Measurements from ENCODE around the gene KRT85.

Gene KRT85

DNA sequence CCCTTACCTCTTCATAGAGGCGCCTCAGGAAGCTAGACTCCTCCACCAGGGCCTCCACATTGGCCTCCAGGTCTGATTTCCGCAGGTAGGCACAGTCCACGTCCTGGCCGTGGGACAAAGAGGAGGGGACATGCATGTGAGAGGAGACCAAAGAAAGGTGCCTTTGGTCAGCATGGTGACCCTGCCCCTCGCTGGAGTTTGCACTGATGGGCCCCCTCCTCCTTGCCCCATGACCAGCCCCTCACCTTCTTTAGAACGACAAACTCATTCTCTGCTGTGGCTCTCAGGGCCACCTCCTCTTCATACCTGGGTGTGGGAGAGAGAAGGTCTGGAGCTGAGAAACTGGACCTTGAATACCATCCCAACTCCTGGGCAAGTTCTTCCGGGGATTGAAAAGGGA, 3.2 kb downstream of the KRT85 start:
- no peak for DNase-seq

DNA sequence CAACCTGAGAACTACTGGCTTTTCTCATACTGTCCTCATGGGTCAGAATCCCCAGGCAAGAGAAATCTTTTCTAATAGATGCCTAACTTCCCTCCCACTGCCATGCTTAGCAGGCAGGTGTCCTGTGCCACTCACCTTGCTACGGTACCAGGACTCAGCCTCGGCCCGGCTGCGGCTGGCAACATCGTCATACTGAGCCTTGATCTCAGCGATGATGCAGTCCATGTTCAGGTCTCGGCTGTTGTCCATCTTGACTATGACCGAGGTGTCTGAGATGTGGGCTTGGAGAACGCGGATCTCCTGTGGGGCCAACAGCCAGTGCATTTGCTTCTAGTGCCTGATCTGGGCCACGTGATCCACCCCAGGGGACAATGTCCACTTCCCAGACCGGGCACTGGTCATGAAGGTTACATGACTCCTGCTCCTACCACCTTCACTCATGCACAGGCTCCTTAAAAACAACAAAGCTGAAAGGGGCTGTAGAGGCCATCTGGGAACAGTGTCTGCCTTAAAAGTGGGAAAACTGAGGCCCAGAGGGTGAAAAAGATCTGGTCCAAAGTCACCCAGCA, 4.1 kb downstream of the KRT85 start:
- no peak for DNase-seq

DNA sequence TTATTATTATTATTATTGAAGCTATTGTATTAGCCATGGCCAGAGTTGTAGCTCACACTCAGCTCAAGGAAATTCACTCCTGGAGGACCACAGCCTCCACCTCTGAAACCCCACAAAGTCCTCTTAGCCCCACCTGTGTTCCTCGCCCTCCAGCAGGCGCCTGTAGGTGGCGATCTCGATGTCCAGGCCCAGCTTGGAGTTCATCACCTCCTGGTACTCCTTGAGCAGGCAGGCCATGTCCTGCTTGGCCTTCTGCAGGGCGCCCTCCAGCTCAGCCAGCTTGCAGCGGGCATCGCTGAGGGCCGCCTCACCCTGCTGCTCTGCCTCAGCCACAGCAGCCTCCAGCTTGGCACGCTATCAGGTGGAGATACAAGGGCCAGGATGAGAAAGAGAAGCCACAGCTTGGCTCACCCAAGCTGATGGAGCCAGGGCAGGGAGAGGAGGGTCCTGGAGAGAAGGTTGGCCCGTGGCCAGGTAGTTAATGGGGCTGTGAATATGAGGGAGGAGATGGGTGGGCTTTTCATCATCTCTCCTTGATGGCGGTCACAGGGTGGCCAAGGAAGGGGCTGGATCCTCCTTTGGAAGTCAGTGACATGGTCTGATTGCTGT, 5.1 kb downstream of the KRT85 start:
- peak; percentile 43 for DNase-seq

DNA sequence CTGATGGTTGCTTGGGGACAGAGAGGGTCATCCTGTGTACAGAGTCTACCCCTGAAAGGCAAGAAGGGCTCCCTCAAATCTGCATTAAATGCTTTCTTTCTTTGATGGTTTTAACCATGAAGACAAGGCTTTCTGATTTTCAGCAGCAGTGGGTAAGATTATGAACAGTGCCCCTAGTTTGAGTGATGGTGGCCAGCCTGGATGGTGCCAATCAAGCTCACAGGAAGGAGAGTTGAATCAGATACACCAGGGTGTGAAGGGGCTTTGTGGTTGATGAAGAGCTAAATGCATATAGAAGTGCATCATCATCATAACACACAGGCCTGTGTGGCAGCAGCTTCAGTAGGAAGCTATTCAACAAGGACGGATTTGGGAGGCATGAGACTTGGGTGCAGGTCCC, 5.7 kb downstream of the KRT85 start:
- no peak for DNase-seq

DNA sequence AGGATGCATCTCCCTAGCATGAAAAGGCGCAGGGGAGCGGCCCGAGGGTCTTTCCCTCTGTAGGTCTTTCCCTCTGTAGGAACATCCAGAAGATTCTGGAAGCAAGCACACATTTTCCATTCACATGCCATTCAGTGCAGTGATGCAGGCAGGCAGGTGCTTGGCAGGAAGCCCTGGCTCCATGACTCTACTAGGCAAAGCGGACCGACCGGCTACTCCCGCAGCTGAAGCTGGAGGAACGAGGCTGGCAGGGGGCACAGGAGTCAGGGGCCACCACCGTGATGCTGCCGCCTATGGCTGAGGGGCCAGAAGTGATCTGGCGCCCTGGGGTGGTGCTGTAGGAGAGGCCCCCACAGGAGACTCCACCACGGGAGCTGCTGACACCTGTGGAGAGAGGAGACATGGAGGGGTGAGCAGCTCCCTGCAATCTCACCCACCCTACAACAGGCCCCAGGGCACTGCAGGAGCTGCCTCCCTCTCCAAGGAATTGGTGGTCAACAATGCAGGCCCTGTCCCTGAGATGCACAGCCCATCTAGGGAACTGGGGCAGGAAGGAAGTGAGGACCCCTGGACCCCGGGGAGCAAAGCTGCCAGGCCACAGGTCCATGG, 6.5 kb downstream of the KRT85 start:
- DNase-seq: no peak

DNA sequence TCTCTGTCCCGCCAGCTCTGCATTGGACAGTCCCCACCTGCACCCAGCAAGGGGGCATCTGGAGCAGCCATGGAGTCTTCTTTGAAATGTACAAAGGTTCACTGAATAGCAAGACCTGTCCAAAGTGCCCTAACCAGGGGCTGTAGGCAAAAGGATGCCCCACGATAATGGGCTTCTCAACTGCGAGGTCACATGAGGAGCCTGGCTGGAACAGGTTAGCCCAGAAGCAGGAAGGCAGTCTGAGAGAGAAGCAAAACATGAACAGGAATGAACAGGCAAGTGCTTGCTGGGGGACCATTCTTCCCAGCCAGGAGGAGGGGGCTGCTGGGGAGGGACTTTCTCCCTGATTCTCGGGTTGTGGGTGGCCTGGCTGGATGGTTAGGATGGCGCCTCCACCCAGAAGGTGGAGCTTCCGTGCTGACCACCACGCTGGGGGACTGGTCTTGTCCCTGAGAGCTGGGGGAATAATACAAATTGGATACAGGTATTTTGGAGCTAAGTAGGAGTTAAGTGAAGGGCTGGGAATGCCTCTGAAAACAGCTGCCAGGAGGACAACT, 7.1 kb downstream of the KRT85 start:
- no peak for DNase-seq

DNA sequence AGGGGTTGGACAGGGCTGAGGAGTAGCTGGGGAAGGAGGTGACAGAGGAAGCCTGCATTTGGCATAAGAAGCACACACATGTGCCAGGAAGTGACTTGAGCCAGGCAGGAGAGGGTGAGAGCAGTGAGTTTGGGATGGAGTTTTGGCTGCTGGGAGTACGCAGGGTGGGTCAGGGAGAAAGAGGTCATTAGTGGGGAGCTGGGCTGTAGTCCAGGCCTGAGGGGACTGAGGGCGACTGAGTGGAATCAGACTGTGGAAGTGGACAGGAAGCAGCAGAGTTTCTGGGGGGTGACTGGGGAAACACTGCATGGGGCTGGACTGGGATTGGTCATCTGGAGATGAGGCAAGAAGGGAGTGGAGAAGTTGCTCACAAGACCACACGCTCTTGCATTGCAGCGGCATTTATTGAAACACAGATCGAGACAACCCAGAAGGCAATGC, 7.6 kb downstream of the KRT85 start:
- DNase-seq: no peak

DNA sequence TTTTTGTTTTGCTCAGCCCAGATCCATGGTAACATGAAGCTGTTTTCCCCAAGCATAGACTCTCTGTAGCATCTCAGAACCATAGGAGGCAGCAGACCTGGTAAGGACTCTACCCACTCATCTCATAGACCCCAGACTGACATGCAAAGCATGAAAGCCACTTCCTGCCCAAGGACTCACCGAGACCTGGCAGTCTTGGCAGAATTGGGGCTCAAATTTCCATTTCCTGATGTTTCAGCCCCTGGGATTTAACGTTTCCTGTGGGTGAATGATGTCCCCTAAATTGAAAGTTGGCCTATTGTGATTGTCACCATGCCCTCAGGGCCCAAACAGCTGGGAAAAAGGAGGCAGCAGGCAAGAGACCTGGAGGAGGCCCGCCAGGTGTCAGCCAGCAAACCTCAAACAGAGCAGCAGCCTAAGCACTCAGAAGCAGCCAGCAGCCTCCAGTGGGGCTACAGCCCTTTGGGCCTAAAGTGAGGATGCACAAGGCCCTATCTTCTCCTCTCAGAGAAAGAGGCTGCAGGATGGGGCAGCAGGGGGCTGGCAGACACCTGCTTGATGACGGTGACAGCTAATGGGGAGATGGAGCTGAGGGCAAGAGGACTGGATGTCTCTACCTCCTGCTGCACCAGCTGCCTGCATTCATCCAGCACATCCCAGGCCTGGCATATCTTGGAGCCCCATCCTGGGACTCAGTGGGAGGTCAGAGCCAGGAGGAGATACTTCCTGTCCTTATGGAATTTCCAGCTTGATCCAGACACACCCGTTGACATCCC, 8.5 kb downstream of the KRT85 start:
- peak; percentile 60 for DNase-seq

DNA sequence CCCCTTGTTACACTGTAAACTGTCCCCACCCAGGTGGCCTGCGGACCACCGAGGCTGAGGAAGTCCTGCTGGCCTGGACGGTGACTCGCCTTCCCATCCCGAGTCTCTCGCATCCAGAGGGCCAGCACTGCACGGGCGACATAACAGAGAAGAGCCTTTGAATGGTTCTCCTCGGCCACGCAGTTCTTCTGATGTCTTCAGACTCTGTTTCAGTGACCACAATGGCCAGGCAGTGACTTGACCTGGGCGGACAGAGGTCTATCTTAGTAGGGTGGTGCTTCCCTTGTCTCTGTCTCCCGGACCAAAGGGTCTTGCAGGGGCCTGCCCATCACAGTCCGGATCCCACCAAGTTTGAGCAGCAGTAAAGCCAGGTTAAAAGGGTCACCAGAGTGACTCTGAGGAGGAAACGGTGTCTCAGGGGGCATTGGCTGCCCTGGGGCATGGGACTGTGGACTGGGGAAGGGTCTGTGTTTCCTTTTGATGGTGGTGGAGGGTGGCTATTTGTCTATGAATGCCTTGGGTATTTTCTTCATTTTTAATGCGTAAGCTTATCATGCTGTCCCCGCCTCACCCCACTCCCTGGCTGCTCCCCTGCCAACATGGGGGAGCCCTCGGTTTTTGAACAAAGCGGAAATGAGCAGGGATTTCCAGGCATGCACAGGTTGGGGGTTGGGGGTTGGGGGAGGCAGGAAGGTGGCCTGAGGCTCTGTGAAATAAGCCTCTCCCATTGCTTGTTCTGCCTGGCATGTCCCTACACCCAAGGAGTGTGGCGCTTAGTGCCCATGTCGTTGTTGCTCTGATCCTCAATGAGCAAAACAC, 10.3 kb downstream of the KRT85 start:
- no peak for DNase-seq

DNA sequence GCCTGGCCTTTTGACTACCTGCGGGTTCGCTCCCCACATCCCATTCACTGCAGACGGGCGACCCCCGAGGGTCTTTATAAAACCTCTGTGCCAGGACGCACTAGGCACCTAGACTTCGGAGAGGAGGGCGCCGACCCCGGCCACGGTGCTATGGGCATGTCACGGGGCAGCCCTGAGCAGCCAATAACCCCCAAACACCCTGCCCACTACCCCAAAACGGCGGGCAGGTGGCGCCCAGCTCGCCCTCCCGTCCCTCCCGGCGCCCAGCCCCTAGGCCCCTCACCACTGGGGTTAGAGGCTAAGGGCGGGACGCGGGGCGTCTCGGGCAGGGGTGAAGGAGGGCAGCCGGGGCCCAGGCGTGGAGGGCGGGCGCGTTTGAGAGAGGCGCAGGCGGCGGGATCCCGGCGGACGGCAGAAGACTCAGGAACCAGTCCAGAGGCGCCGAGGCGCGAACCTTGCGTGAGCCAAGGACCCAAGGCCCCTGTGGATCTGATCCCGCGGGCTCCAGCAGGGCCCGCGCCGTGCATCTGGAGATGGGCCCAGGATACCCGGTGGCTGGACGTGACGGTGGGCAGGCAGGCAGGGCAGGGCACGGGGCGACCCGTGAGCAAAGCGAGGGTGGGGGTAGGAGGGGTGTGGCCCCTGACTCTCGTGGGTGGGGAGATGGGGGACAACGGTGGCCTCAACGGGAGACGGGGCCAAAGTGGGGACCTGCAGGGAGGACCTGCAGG, 11.1 kb downstream of the KRT85 start:
- DNase-seq: no peak

DNA sequence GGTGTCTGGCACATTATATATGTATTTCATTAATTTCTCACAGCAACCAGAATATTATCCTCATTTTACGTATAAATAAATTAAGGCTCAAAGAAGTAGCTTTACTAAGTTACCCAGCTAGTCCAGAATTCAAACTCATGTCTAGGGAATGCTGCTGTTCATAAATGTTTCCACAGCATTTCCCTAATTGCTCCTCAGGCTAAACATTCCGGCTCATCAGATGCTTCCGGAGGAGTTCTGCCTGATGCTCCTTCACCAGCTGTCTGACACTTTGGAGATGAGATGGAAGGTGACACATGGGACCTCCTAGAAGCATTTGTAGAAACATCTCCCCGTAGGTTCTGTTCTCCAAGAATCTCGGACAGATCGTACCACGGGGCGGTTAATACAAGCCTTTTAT, 12.1 kb downstream of the KRT85 start:
- DNase-seq: no peak

DNA sequence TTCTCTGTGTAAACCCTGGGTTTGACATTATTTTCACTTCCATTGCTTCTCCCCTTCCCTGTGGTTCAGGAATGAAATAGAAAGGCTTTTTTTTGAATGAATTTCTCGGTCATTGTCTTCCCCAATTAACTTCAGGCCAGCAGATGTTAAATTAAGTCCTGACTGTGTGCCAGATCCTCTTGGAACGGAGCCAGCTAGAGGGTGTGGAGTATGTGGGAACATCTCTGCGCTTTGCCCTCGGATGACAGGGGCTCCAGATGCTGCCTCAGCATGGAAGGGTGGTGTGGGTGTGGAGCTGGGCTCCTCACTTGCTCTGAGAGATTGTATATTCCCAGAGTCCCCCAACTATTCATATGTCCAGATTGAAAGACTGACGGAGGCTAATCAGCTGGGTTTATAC, 13.1 kb downstream of the KRT85 start:
- DNase-seq: peak; percentile 97

DNA sequence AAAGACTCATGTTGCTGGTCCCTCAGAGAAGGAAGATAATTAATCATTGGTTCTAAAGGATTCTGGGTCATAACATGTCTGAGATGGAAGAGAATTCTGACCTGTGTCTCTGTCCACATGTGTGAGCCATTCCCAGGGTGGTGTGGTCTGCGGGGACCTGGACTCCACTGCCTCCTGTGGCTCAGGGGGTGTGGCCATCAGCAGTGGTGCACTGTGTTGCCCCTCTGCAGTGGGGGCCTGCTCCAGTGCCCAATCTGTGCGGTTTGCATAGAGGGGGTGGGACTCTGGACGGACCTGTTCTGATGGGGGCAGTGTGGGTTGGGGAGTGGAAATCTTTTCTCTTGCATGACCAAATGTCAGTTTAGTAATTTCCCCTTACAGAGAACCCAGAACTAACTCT, 13.5 kb downstream of the KRT85 start:
- DNase-seq: peak; percentile 78

DNA sequence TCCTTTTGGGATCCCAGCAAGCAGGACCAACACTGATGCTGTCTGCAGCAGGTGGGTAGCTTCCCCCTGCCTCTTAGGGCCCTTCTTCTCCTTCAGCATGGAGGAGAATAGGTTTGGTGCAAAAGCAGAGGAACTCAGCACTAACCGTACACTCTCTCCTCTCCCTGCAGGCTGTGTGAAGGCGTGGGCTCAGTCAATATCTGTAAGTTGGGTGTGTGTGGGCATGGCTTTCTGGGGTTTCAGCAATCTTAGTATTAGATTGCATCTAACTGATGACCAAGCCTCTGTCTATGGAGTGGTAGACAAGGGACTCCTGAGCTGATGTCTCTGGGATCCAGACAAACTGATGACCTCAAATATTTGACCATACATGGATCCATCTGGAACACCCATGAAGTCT, 14.3 kb downstream of the KRT85 start:
- DNase-seq: no peak

DNA sequence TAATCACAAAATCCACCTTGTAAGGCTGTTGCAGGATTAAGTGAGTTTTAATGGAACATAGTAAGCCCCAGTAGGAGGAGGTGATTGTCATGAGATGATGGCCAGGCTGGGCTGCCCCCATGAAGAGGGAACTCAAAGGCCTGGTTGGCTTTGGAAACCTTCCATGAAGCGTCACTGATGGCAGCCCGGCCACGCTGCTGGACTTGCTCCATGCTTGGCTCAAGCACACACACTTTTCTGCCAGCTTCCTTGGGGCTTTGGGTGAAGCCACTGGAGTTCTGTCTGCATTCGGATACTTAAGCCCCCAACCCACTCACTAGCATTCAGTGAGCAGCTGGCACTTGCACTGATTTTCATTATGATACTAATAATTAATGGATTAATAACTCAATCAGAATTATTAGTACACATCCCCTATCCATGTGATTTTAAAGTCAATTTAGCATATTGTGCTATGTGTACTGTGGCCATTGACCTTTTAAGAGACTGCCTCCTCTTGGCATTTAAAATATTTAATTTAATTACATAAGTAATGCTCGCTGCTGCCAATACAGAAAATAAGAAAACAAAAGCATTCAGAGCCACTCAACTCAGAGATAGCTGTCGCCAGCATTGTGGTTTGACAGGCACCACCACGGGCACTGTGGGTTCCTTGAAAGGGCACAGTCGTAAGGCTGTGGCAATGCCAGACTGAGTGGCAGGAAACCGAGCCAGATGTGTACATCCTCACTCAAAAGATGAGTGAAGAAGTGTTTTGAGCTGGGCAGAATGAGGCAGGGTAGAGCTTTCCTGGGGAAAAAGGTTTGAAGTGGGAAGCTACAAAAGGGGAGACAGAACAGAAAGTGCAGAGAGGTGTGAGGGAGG, 15.9 kb downstream of the KRT85 start:
- no peak for DNase-seq

DNA sequence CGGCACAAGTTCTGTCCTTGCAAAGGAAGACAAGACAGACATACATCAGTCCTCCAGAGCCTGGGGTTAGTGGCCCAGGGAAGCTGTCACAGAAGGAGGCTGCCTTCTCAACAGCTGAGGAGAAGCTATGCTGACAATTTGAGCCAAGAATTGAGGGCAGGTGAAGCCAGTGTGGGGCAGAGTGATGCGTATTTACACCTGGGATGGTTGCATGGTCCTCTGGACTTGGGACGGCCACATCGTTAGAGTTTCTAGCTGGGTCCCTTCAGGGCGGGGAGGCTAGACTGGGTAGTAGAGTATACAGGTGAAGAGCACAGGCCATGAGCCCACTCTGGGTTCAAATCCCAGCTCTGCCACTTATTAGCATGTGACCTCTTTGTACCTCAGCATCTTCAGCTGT, 16.5 kb downstream of the KRT85 start:
- no peak for DNase-seq

DNA sequence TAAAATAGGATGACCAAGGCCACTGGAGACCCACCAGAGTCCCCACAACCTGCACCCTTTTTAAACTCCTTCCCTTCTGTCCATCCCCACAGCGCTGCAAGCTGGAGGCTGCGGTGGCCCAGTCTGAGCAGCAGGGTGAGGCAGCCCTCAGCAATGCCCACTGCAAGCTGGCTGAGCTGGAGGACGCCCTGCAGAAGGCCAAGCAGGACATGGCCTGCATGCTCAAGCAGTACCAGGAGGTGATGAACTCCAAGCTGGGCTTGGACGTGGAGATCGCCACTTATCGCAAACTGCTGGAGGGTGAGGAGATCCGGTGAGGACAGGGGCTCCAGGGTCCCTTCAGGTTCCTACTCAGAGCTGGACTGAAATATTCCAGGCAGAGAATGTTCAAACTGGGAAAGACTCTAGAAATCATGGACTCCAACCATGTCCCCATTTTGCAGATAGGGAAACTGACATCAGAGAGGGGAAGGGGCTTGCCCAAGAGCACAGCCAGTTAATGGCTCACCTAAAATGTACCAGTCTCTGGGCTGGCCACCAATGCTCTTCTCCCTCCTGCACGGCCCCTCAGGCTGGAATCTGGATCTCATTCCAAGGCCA, 17.2 kb downstream of the KRT85 start:
- no peak for DNase-seq

DNA sequence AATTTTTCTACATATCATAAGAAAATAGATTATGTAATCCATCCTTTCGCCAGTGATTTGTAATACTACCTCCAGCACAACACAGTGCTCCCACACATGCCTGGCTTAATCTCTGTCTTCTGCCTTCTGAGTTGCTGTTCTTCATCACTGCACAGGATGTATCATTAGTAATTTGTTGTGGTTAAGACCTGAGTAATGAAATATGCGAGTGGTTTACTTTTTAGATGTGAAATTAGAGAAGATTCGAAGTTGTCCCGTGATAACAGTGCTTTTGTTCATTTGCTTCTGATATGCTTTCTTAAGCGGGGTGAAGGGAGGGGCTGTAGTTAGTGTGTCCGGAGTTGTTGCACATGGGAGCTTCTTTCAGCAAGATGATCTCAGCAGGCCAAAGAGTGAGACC, 18.1 kb downstream of the KRT85 start:
- no peak for DNase-seq

DNA sequence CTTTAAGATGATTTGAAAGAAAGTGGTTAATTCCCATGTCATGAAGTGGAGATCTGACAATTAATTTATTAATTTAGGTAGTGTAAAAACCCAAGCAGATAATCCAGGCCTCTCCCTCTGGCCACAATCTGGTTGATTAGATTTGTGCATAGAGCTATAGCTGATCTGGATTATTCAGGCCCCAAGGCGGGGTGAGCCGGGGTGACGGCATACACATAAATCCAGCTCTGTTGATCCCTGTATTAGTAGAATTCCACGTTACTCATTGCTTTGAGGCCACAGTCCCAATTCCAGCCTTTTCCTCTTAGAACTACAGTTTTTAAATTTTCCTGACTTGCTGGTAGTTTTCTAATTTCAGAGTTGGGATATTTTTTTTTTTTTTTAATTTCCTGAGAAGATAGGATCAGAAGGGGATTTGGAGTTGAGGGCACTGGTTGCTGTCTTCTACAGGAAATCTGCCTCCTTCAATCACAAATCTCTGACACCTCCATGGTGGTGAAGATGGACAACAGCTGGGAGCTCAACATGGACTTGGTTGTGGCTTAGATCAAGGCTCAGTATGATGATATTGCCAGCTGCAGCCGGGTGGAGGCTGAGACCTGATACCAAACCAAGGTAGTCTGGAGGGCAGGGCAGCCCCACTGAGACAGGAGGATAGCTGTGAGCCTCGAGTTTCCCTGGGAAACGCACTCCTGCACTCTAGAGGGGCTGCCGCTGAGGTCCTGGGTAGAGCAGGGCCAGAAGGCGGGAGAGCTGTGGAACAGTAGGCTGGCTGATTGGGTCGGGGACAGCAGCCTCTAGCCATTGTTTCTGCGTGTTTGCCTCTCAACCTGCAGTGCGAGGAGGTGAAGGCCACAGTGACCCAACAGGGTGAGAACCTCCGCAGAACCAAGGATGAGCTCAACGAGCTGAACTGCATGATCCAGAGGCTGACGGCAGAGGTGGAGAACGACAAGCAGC, 19.4 kb downstream of the KRT85 start:
- DNase-seq: no peak
